SW480 (cell line): ENCODE measurements around the gene CCDC117.

Experiments used
- DNase-seq: peaks from one replicate; pipeline ENCODE4 v3.0.0-alpha.2; 2016; ENCODE audit warnings: low spot score

CCDC117 gene

GRCh38 chr22:28830441-28830840 is 57.9 kb downstream of the CCDC117 start:
- no peak for DNase-seq

DNA sequence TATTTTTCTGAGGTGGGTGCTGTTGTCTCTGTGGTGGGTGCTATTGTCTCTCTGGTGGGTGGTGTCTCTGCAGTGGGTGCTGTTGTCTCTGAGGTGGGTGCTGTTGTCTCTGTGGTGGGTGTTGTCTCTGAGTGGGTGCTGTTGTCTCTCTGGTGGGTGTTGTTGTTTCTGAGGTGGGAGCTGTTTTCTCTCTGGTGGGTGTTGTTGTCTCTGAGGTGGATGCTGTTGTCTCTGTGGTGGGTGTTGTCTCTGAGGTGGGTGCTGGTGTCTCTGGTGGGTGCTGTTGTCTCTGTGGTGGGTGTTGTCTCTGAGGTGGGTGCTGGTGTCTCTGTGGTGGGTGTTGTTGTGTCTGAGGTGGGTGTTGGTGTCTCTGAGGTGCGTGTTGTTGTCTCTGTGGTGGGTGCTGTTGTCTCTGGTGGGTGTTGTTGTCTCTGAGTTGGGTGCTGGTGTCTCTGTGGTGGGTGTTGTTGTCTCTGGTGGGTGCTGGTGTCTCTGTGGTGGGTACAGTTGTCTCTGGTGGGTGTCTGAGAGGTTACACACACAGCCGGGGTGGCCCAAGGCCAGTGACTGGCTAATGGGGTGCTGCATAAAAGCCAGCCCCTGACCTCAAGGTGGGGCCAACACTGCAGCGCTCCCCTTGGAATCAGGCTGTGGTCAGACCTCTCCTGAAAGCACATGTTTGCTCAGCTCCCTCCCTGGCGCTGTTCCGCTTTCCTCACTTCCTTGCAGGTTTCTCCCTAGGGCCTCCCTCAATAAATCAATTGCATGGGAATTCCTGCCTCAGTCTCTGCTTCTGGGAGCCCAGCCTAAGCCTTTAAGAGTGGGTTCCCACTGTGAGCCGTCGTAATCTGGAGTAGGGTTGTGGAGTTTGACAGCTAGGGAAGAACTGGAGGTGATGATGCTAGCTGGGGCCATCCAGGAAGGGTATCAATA is 58.9 kb downstream of the CCDC117 start:
- DNase-seq, result no peak

GRCh38 chr22:28832731-28833130 is 60.2 kb downstream of the CCDC117 start:
- no peak for DNase-seq

- DNase-seq, result no peak
Observed at GRCh38 chr22:28833276-28833923, 60.9 kb downstream of the CCDC117 start.

- no peak for DNase-seq
Observed at GRCh38 chr22:28835630-28836189, 63.2 kb downstream of the CCDC117 start.

DNA sequence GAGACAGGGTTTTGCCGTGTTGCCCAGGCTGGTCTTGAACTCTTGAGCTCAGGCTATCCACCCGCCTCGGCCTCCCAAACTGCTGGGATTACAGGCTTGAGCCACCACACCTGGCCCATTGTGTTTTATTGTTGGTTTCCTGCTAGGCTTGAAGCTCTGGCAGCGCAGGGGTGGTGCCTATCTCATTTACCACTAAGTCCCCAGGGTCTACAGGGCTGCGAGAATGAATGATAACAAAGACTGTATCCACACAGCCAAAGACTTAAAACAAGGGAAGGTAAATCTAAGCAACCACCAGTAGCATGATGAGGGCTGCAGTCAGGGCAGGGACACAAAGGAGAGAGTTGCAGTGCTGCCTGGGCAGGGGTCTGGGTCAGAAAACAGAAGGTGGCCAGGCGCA is 65.1 kb downstream of the CCDC117 start:
- no peak for DNase-seq
